Measurements from ENCODE around the gene GPX4. TPM values are rescaled to one million over a fixed set of nuclear protein-coding genes. Genes with fewer than 3 reads are reported as not detected.

GPX4 gene
- total RNA-seq, 1 donor from 2014 or later = 210 TPM

- no peaks in the 10 kb centered on the region for H3K27me3 Mint-ChIP-seq (ENCODE audit: unreplicated experiment)
- H3K36me3 Mint-ChIP-seq (ENCODE audit: unreplicated experiment) = no peaks in the 10 kb centered on the region
- H3K9me3 Mint-ChIP-seq (ENCODE audit: unreplicated experiment) = peaks cover 8% of the 10 kb centered on the region
- H3K4me3 Mint-ChIP-seq (ENCODE audit: unreplicated experiment) = peak overlapping the region; percentile 80
- TF ChIP-seq CTCF (IDR thresholded peaks at IDR 0.05; ENCODE audit: partially characterized antibody, unreplicated experiment) = no peak
- peak overlapping the region; percentile 33 for H3K27ac Mint-ChIP-seq (ENCODE audit: unreplicated experiment)
- peak; percentile 80 for DNase-seq
- no peaks in the 10 kb centered on the region for H3K4me1 Mint-ChIP-seq (ENCODE audit: low read depth, unreplicated experiment)
Measured at GRCh38 chr19:1104311-1105007, 665 bp downstream of the GPX4 start.

- Mint-ChIP-seq H3K36me3 (ENCODE audit: unreplicated experiment) (no peaks in the 10 kb centered on the region), H3K27me3 (ENCODE audit: unreplicated experiment) (no peaks in the 10 kb centered on the region), H3K4me3 (ENCODE audit: unreplicated experiment) (peak overlapping the region; percentile 80), H3K4me1 (ENCODE audit: low read depth, unreplicated experiment) (no peaks in the 10 kb centered on the region), H3K9me3 (ENCODE audit: unreplicated experiment) (peaks cover 8% of the 10 kb centered on the region), H3K27ac (ENCODE audit: unreplicated experiment) (peak overlapping the region; percentile 33)
- TF ChIP-seq CTCF (IDR thresholded peaks at IDR 0.05; ENCODE audit: partially characterized antibody, unreplicated experiment) = no peak
- peak; percentile 58 for DNase-seq
Measured at GRCh38 chr19:1105008-1105872, 1.4 kb downstream of the GPX4 start.

- Mint-ChIP-seq H3K9me3 (ENCODE audit: unreplicated experiment) (peaks cover 8% of the 10 kb centered on the region), H3K4me3 (ENCODE audit: unreplicated experiment) (peak overlapping the region; percentile 68), H3K4me1 (ENCODE audit: low read depth, unreplicated experiment) (peaks cover 2% of the 10 kb centered on the region), H3K27me3 (ENCODE audit: unreplicated experiment) (no peaks in the 10 kb centered on the region), H3K27ac (ENCODE audit: unreplicated experiment) (no peak overlapping the region), H3K36me3 (ENCODE audit: unreplicated experiment) (no peaks in the 10 kb centered on the region)
- TF ChIP-seq CTCF (IDR thresholded peaks at IDR 0.05; ENCODE audit: partially characterized antibody, unreplicated experiment) = no peak
- no peak for DNase-seq
Measured at GRCh38 chr19:1105873-1106840, 2.4 kb downstream of the GPX4 start.

- no peaks in the 10 kb centered on the region for H3K36me3 Mint-ChIP-seq (ENCODE audit: unreplicated experiment)
- no peak overlapping the region for H3K4me3 Mint-ChIP-seq (ENCODE audit: unreplicated experiment)
- TF ChIP-seq CTCF (IDR thresholded peaks at IDR 0.05; ENCODE audit: partially characterized antibody, unreplicated experiment) = peak; percentile 12
- H3K4me1 Mint-ChIP-seq (ENCODE audit: low read depth, unreplicated experiment) = peaks cover 2% of the 10 kb centered on the region
- no peak for DNase-seq
- H3K9me3 Mint-ChIP-seq (ENCODE audit: unreplicated experiment) = peaks cover 8% of the 10 kb centered on the region
- H3K27ac Mint-ChIP-seq (ENCODE audit: unreplicated experiment) = no peak overlapping the region
- H3K27me3 Mint-ChIP-seq (ENCODE audit: unreplicated experiment) = no peaks in the 10 kb centered on the region
Measured at GRCh38 chr19:1106841-1107660, 3.3 kb downstream of the GPX4 start.

Measured in glutamatergic neuron (in vitro differentiated cells).